Coronary artery (tissue), 2 donors: ENCODE measurements around the gene MMP23B.
"Not testable (repeated sequence)": the region's sequence is repeated elsewhere in the genome, so short reads cannot be mapped to it uniquely, and the experiment has no call there.

Experiments
- DNase-seq: peaks from one replicate; pipeline ENCODE4 v3.0.0-alpha.2; 2017; ENCODE audit warnings: low spot score
- H3K27ac ChIP-seq, 2 donors: fragments of 200-600 bp; sonication (generic); one replicate each; pipeline ENCODE4 v1.5.1; 2016 to 2019
- H3K4me3 ChIP-seq: fragments of 200-600 bp; sonication (generic); 2 replicates; pipeline ENCODE4 v1.5.1; 2016; ENCODE audit warnings: mild to moderate bottlenecking, moderate library complexity
- TF ChIP-seq, protein P1 (sequence below): fragments of 200-600 bp; sonication (generic); IDR thresholded peaks from one replicate; pipeline ENCODE4 v1.5.1; 2019; ENCODE audit warnings: antibody characterized with exemption

MMP23B gene

DNA sequence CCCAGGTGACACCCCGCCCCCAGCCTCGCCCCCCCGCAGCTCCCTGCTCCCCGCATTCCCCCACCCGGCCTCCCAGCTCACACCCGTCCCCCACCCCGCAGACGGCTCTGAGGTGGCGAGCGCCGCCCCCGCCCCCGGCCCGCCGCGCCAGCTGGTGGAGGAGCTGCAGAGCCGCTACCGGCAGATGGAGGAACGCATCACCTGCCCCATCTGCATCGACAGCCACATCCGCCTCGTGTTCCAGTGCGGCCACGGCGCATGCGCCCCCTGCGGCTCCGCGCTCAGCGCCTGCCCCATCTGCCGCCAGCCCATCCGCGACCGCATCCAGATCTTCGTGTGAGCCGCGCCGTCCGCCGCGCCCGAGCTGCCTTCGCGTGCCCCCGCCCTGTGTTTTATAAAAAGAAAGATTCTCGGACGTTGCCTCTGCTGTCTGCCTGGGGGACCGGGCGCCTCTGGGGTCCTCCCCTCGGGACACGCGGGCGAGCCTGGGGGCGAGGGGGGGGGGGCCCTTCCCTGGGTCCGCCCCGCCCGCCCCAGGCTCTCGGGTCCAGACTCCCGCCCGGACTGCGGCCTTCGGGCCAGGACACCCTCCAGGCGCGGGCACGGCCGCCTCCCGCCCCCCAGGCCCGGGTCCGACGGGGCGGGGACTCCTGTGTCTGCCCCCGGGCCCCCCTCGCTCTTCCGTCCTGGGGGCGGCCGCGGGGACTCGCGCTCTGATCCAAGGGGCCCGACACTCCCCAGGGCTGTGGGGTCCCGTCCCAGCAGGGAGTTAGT, 1.6 kb upstream of the MMP23B start:
- peak overlapping the region; percentile 72 to 97 for H3K27ac ChIP-seq
- TF ChIP-seq, protein P1, sequence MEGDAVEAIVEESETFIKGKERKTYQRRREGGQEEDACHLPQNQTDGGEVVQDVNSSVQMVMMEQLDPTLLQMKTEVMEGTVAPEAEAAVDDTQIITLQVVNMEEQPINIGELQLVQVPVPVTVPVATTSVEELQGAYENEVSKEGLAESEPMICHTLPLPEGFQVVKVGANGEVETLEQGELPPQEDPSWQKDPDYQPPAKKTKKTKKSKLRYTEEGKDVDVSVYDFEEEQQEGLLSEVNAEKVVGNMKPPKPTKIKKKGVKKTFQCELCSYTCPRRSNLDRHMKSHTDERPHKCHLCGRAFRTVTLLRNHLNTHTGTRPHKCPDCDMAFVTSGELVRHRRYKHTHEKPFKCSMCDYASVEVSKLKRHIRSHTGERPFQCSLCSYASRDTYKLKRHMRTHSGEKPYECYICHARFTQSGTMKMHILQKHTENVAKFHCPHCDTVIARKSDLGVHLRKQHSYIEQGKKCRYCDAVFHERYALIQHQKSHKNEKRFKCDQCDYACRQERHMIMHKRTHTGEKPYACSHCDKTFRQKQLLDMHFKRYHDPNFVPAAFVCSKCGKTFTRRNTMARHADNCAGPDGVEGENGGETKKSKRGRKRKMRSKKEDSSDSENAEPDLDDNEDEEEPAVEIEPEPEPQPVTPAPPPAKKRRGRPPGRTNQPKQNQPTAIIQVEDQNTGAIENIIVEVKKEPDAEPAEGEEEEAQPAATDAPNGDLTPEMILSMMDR, result no peak

DNA sequence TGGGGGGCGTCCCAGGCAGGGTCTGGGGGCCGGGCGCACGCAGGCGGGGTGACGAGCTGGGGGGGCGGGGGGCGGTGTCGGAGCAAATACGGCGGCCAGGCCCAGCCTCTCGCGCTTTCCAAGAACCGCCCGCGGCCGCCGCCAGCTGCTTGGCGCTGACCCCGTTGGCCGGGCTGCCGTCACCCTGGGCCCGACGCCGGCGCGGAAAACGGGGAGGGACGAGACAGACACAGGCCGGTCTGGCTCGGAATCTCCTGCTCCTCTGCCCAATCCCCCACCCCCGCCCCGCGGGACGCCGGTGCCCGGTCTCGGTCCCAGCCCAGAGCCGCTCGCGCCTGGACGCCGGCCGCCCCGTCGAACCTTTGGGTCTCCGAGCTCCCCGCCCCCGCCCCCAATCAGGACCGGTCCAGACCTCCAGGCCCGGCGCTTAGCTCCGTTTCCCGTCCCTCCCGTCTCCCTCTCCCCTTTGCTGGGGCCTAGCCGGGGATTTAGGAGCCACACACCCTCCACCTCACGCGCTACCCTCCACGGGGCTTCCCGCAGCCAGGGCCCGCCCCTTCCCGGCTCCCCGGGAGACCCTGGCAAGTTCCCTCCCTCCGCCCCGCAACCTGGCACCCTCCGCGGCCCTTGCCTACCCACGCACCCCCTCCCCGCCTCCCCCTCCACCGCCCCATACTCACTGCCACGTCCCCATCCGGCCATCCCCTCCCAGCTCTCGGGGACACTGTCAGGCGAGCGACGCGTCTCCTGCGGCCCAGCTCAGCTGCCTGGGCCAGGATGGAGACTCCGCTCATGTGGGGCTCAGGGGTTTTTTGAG, 800 bp upstream of the MMP23B start:
- DNase-seq, result peak; percentile 80
- H3K4me3 ChIP-seq, result peak overlapping the region; percentile 77
- peak overlapping the region; percentile 72 to 97 for H3K27ac ChIP-seq
- TF ChIP-seq, protein P1, result no peak

More for the DNA sequence above, 1.6 kb upstream of the MMP23B start:
- peak; percentile 86 for DNase-seq
- peak overlapping the region; percentile 77 for H3K4me3 ChIP-seq

DNA sequence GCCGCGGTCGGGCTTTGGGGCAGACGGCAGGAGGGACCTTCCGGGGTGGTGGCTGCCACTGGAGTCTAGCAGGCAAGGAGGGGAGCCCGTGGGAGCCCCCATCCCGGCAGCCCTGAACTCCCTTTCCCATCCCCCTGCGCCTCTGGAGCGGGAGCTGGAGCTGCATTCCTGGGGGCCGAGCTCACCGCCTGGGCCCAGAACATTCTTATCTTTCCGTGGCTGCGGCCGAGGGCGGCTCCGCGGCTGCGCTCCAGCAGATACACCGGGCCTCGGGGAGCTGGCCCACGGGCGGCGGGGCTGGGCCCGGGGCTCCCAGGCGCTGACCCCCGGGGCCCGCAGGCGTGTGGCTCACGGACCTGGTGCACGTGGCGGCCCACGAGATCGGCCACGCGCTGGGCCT, 1.4 kb downstream of the MMP23B start:
- DNase-seq, H3K27ac ChIP-seq, H3K4me3 ChIP-seq: not testable (repeated sequence)

DNA sequence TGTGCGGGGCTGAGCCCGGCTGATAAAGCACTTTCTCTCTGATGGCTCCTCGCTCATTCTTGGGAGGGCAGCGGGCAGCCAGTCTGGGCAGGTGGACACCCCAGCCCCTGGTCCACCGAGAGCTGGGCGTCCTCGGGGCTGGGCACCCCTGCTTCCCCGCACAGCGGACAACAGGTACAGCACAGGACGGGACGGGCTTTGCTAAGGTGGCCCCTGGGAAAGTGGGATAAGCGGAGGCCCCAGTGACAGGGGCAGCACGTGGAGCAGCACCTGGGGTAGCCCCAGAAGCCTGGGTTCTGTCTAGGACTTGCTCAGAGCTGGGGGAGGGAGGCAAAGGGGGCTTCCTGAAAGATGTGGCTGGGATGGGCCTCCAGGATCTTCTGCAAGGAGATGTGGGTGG, 2.6 kb downstream of the MMP23B start:
- H3K4me3 ChIP-seq, DNase-seq, H3K27ac ChIP-seq: not testable (repeated sequence)

DNA sequence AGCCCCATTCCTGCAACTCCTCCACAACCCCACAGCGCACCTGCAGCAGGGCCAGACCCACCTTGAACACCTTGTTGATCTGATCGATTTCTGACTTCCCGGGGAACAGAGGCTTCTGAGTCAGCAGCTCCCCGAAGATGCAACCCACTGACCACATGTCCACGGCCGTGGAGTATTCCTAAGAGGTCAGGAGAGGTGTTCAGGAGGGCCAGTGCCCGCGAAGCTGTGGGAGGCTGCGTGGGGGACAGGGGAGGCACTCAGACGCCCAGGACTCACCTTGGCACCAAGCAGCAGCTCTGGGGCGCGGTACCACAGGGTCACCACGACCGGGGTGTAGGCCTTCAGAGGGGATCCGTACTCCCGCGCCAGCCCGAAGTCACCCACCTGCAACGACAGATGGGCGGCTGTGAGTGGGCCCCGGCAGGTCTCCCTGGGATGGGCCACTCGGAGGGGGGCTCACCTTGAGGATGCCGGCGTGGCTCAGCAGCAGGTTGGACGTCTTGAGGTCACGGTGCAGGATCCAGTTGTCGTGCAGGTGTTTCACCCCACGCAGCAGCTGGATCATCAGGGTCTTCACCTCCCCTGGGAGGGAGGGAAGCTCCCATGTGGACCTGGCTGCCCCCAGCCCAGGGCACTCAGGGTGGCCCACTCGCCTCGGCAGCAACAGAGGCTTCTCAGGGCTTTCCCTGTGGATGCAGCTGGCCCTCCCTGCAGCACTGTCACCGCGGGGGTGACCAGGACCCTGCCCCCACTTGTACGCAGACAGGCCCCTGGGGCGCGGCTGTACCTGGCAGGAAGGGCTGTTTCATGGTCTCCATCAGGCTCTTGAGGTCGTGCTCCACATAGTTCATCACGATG, 4.9 kb downstream of the MMP23B start:
- H3K27ac ChIP-seq, H3K4me3 ChIP-seq: not testable (repeated sequence)
- peak; percentile 72 for DNase-seq

DNA sequence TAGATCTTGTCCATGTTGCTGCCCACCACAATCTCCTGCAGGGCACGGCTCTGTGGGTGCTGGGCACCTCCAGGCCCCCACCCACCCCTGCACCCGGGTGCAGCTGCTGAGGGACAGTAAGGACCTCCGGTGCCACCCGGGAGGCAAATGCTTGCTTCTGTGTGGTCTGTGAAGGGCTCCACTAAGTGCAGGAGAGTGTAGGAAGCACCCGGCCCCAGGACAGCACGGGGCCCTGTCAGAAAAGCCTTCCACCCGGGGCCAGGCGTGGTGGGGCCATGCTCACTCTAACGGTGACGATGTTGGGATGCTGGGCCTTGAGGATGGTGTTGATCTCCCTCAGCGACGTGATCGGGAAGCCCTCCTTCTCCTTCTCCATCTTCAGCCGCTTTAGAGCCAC, 5.5 kb downstream of the MMP23B start:
- not testable (repeated sequence) for H3K4me3 ChIP-seq, DNase-seq, H3K27ac ChIP-seq

DNA sequence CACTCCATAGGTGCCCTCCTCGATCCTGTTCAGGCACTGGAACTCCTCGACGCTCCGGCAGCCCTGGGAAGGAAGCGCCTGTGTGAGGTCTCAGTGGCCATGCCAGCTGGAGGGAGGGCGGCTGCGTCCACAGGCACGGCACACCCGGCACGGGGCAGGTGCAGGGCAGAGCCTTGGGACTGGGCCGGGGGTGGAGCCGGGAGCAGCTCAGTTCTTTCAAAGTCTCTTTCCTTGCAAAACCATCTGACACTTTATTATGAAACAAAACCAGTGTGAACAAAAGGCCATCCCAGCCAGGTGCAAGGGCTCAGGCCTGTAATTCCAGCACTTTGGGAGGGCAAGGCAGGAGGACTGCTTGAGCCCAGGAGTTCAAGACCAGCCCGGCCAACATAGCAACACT, 6.6 kb downstream of the MMP23B start:
- H3K27ac ChIP-seq, DNase-seq, H3K4me3 ChIP-seq: not testable (repeated sequence)

DNA sequence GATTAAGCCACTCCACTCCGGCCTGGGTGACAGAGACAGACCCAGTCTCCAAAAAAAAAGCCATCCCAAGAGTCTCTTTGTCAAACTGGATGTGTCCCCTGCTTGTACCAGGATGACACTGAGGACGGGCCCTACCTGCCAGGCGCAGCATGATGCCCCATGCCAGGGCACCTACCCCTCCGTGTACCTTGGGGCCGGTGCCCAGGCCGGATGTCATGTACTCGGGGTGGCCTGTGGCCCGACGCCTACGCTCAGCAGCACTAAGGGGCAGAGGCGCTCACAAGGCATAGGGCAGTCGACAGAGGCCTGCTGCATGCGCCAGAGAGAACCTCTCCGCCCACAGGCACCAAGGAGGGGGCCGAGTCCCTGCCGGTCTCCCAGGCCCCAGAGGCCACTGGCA, 7.4 kb downstream of the MMP23B start:
- not testable (repeated sequence) for DNase-seq, H3K27ac ChIP-seq, H3K4me3 ChIP-seq

DNA sequence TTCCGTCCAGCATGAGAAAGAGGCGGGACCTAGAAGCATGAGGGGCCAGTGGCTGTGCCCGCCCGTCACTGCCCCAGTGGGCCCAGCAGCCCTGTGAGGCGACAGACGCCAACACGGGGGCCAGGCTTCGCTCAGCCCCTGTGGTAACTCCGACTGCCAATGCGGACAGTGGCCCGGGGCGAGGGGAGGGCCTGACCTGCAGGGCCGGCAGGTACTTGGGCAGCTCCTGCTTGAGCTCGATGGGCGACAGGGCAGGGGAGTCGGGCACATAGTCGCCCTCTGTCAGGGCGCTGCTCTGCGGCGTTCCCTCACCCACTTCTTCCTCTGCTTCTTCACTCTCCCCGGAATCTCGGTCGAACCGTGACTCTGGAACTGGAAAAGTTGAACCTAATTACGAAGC, 8.1 kb downstream of the MMP23B start:
- not testable (repeated sequence) for H3K27ac ChIP-seq, H3K4me3 ChIP-seq, DNase-seq

DNA sequence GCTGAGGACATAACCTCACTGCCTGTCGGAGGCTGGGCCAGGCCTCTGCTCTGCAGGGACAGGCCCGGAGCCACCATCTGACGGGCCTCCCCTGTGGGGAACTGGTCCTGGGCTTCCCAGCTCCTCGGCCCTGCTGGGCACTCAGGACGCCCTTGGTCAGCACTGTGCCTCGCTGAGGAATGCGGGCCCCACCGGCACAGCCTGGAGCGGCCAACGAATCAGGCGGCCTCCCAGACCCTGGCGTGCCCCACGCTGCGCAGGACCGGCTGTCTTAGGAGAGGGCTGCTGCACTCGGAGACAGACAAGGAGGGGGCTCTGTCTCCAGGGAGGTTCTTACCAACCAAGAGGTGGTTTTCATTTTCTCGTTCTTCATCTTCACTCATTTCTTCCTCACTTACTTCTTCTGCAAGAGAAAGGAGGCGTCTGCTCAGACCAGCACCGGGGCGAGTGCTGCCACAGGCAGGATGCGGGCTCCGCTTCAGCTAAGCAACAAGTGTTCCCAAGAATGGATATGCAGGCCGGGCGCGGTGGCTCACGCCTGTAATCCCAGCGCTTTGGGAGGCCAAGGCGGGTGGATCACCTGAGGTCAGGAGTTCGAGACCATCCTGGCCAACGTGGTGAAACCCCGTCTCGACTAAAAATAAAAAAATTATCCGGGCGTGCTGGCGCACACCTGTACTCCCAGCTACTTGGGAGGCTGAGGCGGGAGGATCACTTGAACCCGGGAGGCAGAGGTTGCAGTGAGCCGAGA, 8.9 kb downstream of the MMP23B start:
- not testable (repeated sequence) for DNase-seq, H3K27ac ChIP-seq, H3K4me3 ChIP-seq

DNA sequence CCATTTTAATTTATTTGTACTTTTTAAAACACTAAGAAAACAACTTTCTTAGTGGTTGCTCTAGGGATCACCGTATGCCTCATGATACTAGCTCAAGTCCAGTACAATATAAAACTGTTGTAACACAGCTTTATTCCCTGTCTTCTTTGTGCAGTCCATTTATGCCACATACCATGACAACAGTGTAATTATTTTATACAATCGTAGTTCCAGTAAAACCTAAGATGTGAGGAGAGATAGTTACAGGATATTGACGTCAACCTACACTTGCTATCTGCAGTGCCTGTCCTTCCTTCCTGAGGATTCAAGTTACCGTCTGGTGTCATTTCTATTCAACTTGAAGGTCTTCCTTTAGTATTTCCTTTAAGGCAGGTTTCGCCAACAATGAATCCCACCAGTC, 14.4 kb downstream of the MMP23B start:
- H3K4me3 ChIP-seq, DNase-seq, H3K27ac ChIP-seq: not testable (repeated sequence)

DNA sequence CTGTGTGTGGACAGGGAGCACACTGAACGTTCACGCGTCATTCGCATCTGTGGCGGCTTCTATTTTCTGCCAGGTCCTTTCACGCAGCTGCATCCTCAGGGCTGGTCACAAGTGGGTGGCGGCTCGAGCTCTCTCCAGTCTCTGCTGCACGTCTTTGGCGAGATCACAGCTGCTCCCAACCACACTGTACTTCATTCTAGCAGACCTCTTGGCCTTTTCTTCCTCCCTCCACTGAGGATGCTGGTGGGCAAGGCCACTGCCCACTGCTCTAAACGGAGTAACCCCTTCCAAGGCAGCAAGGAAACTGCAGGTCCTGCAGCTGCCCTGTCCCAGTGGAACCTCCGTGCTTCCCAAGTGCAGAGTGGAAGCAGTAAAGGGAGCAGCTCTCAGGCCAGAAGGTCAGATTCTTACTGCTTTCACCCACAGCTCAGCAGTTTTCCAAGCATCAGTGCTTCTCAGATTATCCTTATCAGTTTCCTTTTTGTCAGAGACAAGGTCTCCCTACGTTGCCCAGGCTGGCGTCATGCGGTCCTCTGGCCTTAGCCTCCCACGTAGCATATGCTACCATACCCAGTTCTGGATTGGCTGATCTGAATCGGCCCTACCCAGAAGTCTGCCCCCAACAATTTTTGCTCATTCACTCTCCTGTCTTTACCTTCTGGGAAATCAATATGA, 15.7 kb downstream of the MMP23B start:
- not testable (repeated sequence) for DNase-seq, H3K27ac ChIP-seq, H3K4me3 ChIP-seq

DNA sequence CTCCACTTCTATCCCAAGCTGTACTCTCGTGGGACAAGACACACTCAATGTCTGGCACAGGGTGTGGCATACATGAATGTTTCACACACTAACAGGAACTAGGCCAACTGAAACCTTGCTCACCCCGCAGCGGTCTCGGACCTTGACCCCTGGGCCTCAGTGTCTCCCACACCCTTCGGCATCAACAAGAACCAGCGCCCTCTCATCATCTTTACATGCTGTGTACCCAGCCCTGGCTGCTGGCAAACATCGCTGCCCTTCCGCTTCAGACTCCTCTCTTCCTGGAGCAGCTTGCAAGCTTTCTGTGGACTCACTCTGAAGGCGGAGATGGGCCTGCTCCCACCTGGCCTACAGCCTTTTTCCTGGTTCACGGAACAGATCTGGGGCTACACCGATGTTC, 16.3 kb downstream of the MMP23B start:
- not testable (repeated sequence) for H3K4me3 ChIP-seq, H3K27ac ChIP-seq, DNase-seq

DNA sequence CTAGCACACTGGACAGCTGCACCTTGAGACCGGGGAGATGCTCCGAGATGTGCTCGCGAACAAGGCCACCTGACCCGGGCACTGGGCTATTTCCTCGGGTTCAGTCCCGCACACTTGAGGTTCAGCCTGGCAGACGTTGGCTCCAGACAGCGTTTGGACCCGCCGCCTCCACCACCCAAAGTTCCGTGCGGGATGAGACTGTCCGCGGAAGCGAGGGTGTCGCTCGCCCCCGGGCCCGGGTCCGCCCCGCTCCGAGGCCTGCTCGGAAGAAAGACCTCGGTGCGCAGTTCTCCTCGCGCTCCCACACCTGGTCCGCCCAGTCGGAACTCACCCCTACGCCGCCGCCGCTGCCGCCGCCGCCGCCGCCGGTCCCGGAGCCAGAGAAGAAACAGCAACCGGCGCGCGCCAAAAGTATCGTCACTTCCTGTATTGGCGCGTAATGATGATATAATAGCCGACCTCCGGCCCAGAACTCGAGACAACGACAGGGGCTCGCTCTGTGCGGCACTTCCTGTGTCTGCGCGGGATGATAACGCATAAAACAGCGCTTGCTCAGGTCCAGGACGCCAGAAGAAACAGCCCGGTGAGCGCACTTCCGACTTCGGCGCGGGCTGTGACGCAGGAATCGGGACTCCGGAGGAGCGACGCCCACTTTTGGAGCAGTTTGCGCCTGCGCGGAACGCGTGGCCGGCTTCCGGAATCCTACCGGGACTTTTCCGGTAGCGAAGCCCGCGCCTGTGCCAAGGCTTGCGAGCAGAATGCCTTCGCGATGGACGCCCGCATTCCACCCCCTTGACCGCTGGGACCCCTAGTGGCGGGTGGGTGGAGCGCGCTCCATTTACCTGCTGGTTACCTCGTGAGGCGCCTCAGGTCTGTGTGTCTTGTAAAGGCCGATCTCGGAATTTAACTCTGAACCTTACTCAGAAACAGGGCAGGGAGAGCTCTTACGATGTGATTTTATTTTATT, 26.9 kb downstream of the MMP23B start, which contains the start of gene CDK11B:
Gene CDK11B (minus strand): TSS at position 422 of the 967 bp plus-strand sequence. CDS start 1,519 bp downstream, outside the sequence.
- Histone ChIP-seq H3K4me3 (peak within 1 kb of the TSS; percentile 75), H3K27ac (peak within 1 kb of the TSS; percentile 88 to 99)
- peak; percentile 95 for DNase-seq
